H1 (cell line): ENCODE results near the gene ACBD6.

ENCODE experiments used
- TF ChIP-seq, protein P1 (sequence below), 3 experiments: IDR thresholded peaks; 1 replicate in 2 of 3; 2 replicates in 1 of 3; pipeline versions ENCODE4 v1.5.1 to v1.6.1; 2011; ENCODE audit warnings: low read length in 3 of 3, mild to moderate bottlenecking in 3 of 3, inconsistent platforms in 2 of 3, low read depth in 1 of 3, moderate library complexity in 1 of 3; ENCODE audit not compliant: insufficient read depth in 1 of 3; ENCODE audit errors: control extremely low read depth in 1 of 3
- TF ChIP-seq, protein P2 (sequence below): IDR thresholded peaks from 2 replicates; pipeline ENCODE4 v1.6.1; 2012; ENCODE audit warnings: inconsistent platforms
- TF ChIP-seq, protein P3 (sequence below): IDR thresholded peaks from 2 replicates; pipeline ENCODE4 v1.6.1; 2011; ENCODE audit warnings: low read length, improper control_type of control experiment

DNA sequence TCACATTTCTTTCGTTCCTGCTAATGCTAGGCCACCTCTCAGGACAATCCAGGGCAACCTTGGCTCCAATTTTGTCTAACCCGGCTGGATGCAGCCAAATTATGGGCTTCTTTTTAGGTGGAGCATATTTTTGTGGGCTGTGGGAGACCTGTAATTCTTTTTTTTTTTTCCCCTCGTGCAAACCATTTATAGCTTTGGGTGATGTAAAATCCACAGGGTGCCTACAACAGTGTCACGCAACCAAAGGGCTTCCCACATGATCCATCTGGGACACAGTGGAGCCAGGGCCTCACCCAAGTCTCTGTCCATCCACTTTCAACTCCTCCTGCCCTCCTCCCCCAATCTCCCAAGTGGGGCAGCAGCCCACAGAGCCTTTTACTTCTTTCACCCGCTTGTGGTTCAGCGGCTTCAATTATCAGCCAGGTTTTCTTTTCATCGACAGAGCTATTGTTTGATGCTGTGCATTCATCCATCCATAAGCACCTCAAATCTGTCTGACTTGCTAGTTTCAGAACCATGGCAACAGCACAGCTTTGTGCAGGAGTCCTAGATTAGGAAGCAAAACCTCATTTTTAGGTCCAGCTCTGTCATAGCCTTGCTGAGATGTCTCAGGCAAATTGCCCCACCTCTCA is 46.4 kb upstream of the ACBD6 start:
- TF ChIP-seq, protein P1, sequence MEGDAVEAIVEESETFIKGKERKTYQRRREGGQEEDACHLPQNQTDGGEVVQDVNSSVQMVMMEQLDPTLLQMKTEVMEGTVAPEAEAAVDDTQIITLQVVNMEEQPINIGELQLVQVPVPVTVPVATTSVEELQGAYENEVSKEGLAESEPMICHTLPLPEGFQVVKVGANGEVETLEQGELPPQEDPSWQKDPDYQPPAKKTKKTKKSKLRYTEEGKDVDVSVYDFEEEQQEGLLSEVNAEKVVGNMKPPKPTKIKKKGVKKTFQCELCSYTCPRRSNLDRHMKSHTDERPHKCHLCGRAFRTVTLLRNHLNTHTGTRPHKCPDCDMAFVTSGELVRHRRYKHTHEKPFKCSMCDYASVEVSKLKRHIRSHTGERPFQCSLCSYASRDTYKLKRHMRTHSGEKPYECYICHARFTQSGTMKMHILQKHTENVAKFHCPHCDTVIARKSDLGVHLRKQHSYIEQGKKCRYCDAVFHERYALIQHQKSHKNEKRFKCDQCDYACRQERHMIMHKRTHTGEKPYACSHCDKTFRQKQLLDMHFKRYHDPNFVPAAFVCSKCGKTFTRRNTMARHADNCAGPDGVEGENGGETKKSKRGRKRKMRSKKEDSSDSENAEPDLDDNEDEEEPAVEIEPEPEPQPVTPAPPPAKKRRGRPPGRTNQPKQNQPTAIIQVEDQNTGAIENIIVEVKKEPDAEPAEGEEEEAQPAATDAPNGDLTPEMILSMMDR (IDR thresholded peaks at IDR 0.05; ENCODE audit: control extremely low read depth in 1 of 3, insufficient read depth in 1 of 3, low read depth in 1 of 3, low read length in 3 of 3): no peak
- TF ChIP-seq, protein P2, sequence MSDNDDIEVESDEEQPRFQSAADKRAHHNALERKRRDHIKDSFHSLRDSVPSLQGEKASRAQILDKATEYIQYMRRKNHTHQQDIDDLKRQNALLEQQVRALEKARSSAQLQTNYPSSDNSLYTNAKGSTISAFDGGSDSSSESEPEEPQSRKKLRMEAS: no peak
- TF ChIP-seq, protein P3, sequence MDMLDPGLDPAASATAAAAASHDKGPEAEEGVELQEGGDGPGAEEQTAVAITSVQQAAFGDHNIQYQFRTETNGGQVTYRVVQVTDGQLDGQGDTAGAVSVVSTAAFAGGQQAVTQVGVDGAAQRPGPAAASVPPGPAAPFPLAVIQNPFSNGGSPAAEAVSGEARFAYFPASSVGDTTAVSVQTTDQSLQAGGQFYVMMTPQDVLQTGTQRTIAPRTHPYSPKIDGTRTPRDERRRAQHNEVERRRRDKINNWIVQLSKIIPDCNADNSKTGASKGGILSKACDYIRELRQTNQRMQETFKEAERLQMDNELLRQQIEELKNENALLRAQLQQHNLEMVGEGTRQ: no peak
